Thyroid gland (tissue), 4 donors: ENCODE data around the gene INVS. TPM values are rescaled to one million over a fixed set of nuclear protein-coding genes. Genes with fewer than 3 reads are reported as not detected.

Experiments used
- DNase-seq, 2 donors: peaks; one replicate each; pipeline ENCODE4 v3.0.0-alpha.2; 2019
- H3K27ac ChIP-seq, 3 donors: fragments of 200-600 bp; sonication (generic); 1 replicate in 2 of 3; 2 replicates in 1 of 3; pipeline ENCODE4 v1.5.1; 2016 to 2019; ENCODE audit warnings: mild to moderate bottlenecking in 1 of 3, moderate library complexity in 1 of 3
- H3K27me3 ChIP-seq: fragments of 200-600 bp; sonication (generic); one replicate; pipeline ENCODE4 v1.5.1; 2019
- H3K36me3 ChIP-seq, 2 donors: fragments of 200-600 bp; sonication (generic); one replicate each; pipeline ENCODE4 v1.5.1; 2016 to 2019
- H3K4me1 ChIP-seq, 2 donors: fragments of 200-600 bp; sonication (generic); one replicate each; pipeline ENCODE4 v1.5.1; 2017 to 2019
- H3K4me3 ChIP-seq, 3 donors: fragments of 200-600 bp; sonication (generic); replicated peaks in 1 of 3; 1 replicate in 2 of 3; 2 replicates in 1 of 3; pipeline ENCODE4 v1.5.1; 2016; ENCODE audit warnings: mild to moderate bottlenecking in 1 of 3
- H3K9me3 ChIP-seq: fragments of 200-600 bp; sonication (generic); one replicate; pipeline ENCODE4 v1.5.1; 2017
- CTCF ChIP-seq, 6 experiments: fragments of 200-600 bp in 3 of 6; fragments of 450-650 bp in 3 of 6; sonication (generic) in 3 of 6; IDR thresholded peaks; one replicate each; pipeline ENCODE4 v1.5.1; 2016 to 2019; ENCODE audit warnings: antibody characterized with exemption in 6 of 6, mild to moderate bottlenecking in 2 of 6, inconsistent platforms in 1 of 6, moderate library complexity in 1 of 6
- POLR2A ChIP-seq, 2 donors: fragments of 450-650 bp; IDR thresholded peaks; one replicate each; pipeline ENCODE4 v1.6.1; 2017; ENCODE audit warnings: antibody characterized with exemption in 2 of 2, mild to moderate bottlenecking in 2 of 2, moderate library complexity in 1 of 2
- WGBS, 2 donors: methylation state at CpG; one replicate each; pipeline ENCODE4 v1.1.5; 2017; 5-methylcytosine and 5-hydroxymethylcytosine counted together
- intact Hi-C: fragments of 100-400 bp; cut with DNase I; formaldehyde crosslinking; loops from one replicate; pipeline ENCODE4 v1.15.1; 2023
- total RNA-seq, 4 donors: library from RNA; depleted of rRNA; stranded (reverse); fragments of >200 nt; gene quantifications; one replicate each; pipeline ENCODE4 v1.2.3, GENCODE V29; 2016

The INVS gene
- total RNA-seq, 4 donors from 2014 or later: 37.0 to 56.6 (median 45.6) TPM

GRCh38 chr9:100240512-100240911 lies 141.5 kb downstream of the INVS start:
- Histone ChIP-seq H3K9me3 (no peaks in the 10 kb centered on the region), H3K4me3 (no peak overlapping the region), H3K4me1 (no peaks in the 10 kb centered on the region), H3K36me3 (peaks cover 0 to 2% of the 10 kb centered on the region in 2 donors), H3K27me3 (no peaks in the 10 kb centered on the region), H3K27ac (no peak overlapping the region)
- intact Hi-C loops: no loop called here
- TF ChIP-seq CTCF (IDR thresholded peaks at IDR 0.05): no peak
- TF ChIP-seq POLR2A (IDR thresholded peaks at IDR 0.05): no peak
- 84 to 89% methylated on average over 2 of the region's 2 CpGs for WGBS, 2 donors
- no peak for DNase-seq

- no peaks in the 10 kb centered on the region for H3K4me1 ChIP-seq
- H3K4me3 ChIP-seq: no peak overlapping the region
- no peaks in the 10 kb centered on the region for H3K27me3 ChIP-seq
- H3K9me3 ChIP-seq: no peaks in the 10 kb centered on the region
- H3K27ac ChIP-seq: no peak overlapping the region
- TF ChIP-seq POLR2A (IDR thresholded peaks at IDR 0.05): no peak
- TF ChIP-seq CTCF (IDR thresholded peaks at IDR 0.05): no peak
- intact Hi-C loops: no loop called here
- DNase-seq: no peak
- peaks cover 0 to 12% of the 10 kb centered on the region in 2 donors for H3K36me3 ChIP-seq
- 97 to 99% methylated on average over 3 of the region's 3 CpGs for WGBS, 2 donors
Measured at GRCh38 chr9:100267211-100267610, 168.2 kb downstream of the INVS start.

GRCh38 chr9:100268271-100268670 lies 169.2 kb downstream of the INVS start:
- Histone ChIP-seq H3K27me3 (no peaks in the 10 kb centered on the region), H3K36me3 (peaks cover 0 to 12% of the 10 kb centered on the region in 2 donors), H3K4me3 (no peak overlapping the region), H3K9me3 (no peaks in the 10 kb centered on the region), H3K4me1 (no peaks in the 10 kb centered on the region), H3K27ac (no peak overlapping the region)
- no peak for DNase-seq
- WGBS, 2 donors: 93 to 98% methylated on average over 4 of the region's 4 CpGs
- TF ChIP-seq POLR2A (IDR thresholded peaks at IDR 0.05) (no peak), CTCF (IDR thresholded peaks at IDR 0.05) (no peak)
- intact Hi-C loops: no loop called here

- TF ChIP-seq POLR2A (IDR thresholded peaks at IDR 0.05) (no peak), CTCF (IDR thresholded peaks at IDR 0.05) (no peak)
- no peak for DNase-seq
- Histone ChIP-seq H3K27me3 (no peaks in the 10 kb centered on the region), H3K36me3 (peaks cover 0 to 15% of the 10 kb centered on the region in 2 donors), H3K27ac (no peak overlapping the region), H3K4me3 (no peak overlapping the region), H3K4me1 (no peaks in the 10 kb centered on the region), H3K9me3 (no peaks in the 10 kb centered on the region)
- WGBS, 2 donors: 88 to 96% methylated on average over 1 of the region's 1 CpG
- intact Hi-C loops: no loop called here
Measured at GRCh38 chr9:100269656-100270055, 170.6 kb downstream of the INVS start.

GRCh38 chr9:100277166-100277979 lies 178.3 kb downstream of the INVS start:
- no peaks in the 10 kb centered on the region for H3K27me3 ChIP-seq
- peaks cover 0 to 4% of the 10 kb centered on the region in 2 donors for H3K36me3 ChIP-seq
- no peak overlapping the region for H3K27ac ChIP-seq
- TF ChIP-seq POLR2A (IDR thresholded peaks at IDR 0.05): no peak
- no peak for TF ChIP-seq CTCF (IDR thresholded peaks at IDR 0.05)
- no peak for DNase-seq
- H3K4me1 ChIP-seq: no peaks in the 10 kb centered on the region
- no peak overlapping the region for H3K4me3 ChIP-seq
- intact Hi-C loops: no loop called here
- WGBS, 2 donors: 81 to 86% methylated on average over 5 of the region's 5 CpGs
- no peaks in the 10 kb centered on the region for H3K9me3 ChIP-seq
